Neural cell (in vitro differentiated cells): ENCODE results near the gene GNG12. TPM values are rescaled to one million over a fixed set of nuclear protein-coding genes. Genes with fewer than 3 reads are reported as not detected.
A peak's percentile ranks its signal among the peaks of the same experiment; 100 is the strongest.

Experiments
- H2AFZ ChIP-seq: fragments of 200-600, 300-800 bp; sonication (generic), shearing (Covaris generic); 2 replicates; pipeline ENCODE4 v1.6.0; 2014; ENCODE audit warnings: low read depth, mild to moderate bottlenecking, antibody characterized with exemption, low read length, moderate library complexity
- H3F3A ChIP-seq: fragments of 200-600 bp; shearing (Covaris generic); 2 replicates; pipeline ENCODE4 v1.6.1; 2016; ENCODE audit warnings: mild to moderate bottlenecking, moderate library complexity, mixed read lengths, antibody characterized with exemption, low read length; ENCODE audit not compliant: insufficient read depth, poor library complexity, severe bottlenecking
- H3K27ac ChIP-seq: fragments of 200-600, 300-800 bp; sonication (generic), shearing (Covaris generic); 2 replicates; pipeline ENCODE4 v1.5.1; 2014; ENCODE audit warnings: mild to moderate bottlenecking, low read length, moderate library complexity
- H3K27me3 ChIP-seq: fragments of 300-800, 200-600 bp; sonication (generic), shearing (Covaris generic); 2 replicates; pipeline ENCODE4 v1.6.0; 2014; ENCODE audit warnings: mild to moderate bottlenecking, low read depth, low read length, moderate library complexity; ENCODE audit not compliant: insufficient read depth
- H3K36me3 ChIP-seq: fragments of 300-800, 200-600 bp; sonication (generic), shearing (Covaris generic); 2 replicates; pipeline ENCODE4 v1.5.1; 2014; ENCODE audit warnings: mild to moderate bottlenecking, antibody characterized with exemption, low read length, moderate library complexity; ENCODE audit not compliant: insufficient read depth
- H3K4me2 ChIP-seq: fragments of 300-800, 200-600 bp; sonication (generic), shearing (Covaris generic); 2 replicates; pipeline ENCODE4 v1.6.0; 2014; ENCODE audit warnings: mild to moderate bottlenecking, low read length
- H3K4me3 ChIP-seq: fragments of 300-800, 200-600 bp; sonication (generic), shearing (Covaris generic); 2 replicates; pipeline ENCODE4 v1.5.1; 2014; ENCODE audit warnings: mild to moderate bottlenecking, low read length, moderate library complexity
- H3K79me2 ChIP-seq: fragments of 200-600 bp; shearing (Covaris generic); replicated peaks from 2 replicates; pipeline ENCODE4 v1.6.0; 2014; ENCODE audit warnings: mild to moderate bottlenecking, low read length, moderate library complexity; ENCODE audit not compliant: insufficient read depth
- H3K9ac ChIP-seq: fragments of 300-800, 200-600 bp; sonication (generic), shearing (Covaris generic); 2 replicates; pipeline ENCODE4 v1.6.1; 2016; ENCODE audit warnings: mild to moderate bottlenecking, low read length, mixed read lengths
- H3K9me2 ChIP-seq: fragments of 200-600 bp; shearing (Covaris generic); 2 replicates; pipeline ENCODE4 v1.6.1; 2016; ENCODE audit warnings: mild to moderate bottlenecking, low read length, mixed read lengths; ENCODE audit not compliant: insufficient read depth
- H3K9me3 ChIP-seq: fragments of 200-600, 300-800 bp; sonication (generic), shearing (Covaris generic); 2 replicates; pipeline ENCODE4 v1.6.1; 2016; ENCODE audit warnings: mild to moderate bottlenecking, mixed run types, low read length, moderate library complexity, mixed read lengths
- H4K20me1 ChIP-seq: fragments of 200-600 bp; shearing (Covaris generic); 2 replicates; pipeline ENCODE4 v1.6.1; 2016; ENCODE audit warnings: mild to moderate bottlenecking, mixed run types; ENCODE audit not compliant: insufficient read depth
- CTCF ChIP-seq: fragments of 450-650 bp; IDR thresholded peaks from 2 replicates; pipeline ENCODE4 v1.5.1; 2014; ENCODE audit warnings: antibody characterized with exemption, mild to moderate bottlenecking, moderate library complexity; ENCODE audit not compliant: poor library complexity, severe bottlenecking
- EP300 ChIP-seq: fragments of 450-650 bp; conservative IDR thresholded peaks from 2 replicates; pipeline ENCODE4 v1.6.1; 2014; ENCODE audit warnings: antibody characterized with exemption, mild to moderate bottlenecking, moderate library complexity; ENCODE audit not compliant: poor library complexity, severe bottlenecking
- EZH2 ChIP-seq: fragments of 200-600, 300-800 bp; shearing (Covaris generic), sonication (generic); IDR thresholded peaks from 2 replicates; pipeline ENCODE4 v1.6.1; 2014; ENCODE audit warnings: antibody characterized with exemption, low read length, borderline replicate concordance, mild to moderate bottlenecking; ENCODE audit not compliant: insufficient read depth, poor library complexity, severe bottlenecking
- MXI1 ChIP-seq: fragments of 450-650 bp; conservative IDR thresholded peaks from 2 replicates; pipeline ENCODE4 v1.6.1; 2014; ENCODE audit warnings: antibody characterized with exemption, mild to moderate bottlenecking; ENCODE audit not compliant: poor library complexity, severe bottlenecking
- POLR2AphosphoS5 ChIP-seq: IDR thresholded peaks from 2 replicates; pipeline ENCODE4 v1.6.1; 2012
- RAD21 ChIP-seq: fragments of 450-650 bp; conservative IDR thresholded peaks from 2 replicates; pipeline ENCODE4 v1.6.1; 2014; ENCODE audit warnings: antibody characterized with exemption, mild to moderate bottlenecking, moderate library complexity
- REST ChIP-seq: IDR thresholded peaks from 2 replicates; pipeline ENCODE4 v1.6.1; 2012; ENCODE audit warnings: borderline replicate concordance
- SMC3 ChIP-seq: fragments of 450-650 bp; conservative IDR thresholded peaks from 2 replicates; pipeline ENCODE4 v1.6.1; 2014; ENCODE audit warnings: antibody characterized with exemption, mild to moderate bottlenecking, moderate library complexity; ENCODE audit not compliant: poor library complexity
- TAF1 ChIP-seq: IDR thresholded peaks from 2 replicates; pipeline ENCODE4 v1.6.1; 2012; ENCODE audit warnings: low read depth
- polyA plus RNA-seq: library from polyadenylated mRNA; depleted of rRNA; stranded (reverse); fragments of >200 nt; gene quantifications from 2 replicates; pipeline ENCODE4 v1.2.3, GENCODE V29; 2014

Gene GNG12
- polyA plus RNA-seq, 1 donor from 2014 or later = 0.35 TPM

- H3K79me2 ChIP-seq = no peaks in the 10 kb centered on the region
- H2AFZ ChIP-seq = no peak overlapping the region
- no peaks in the 10 kb centered on the region for H3K27me3 ChIP-seq
- H3K27ac ChIP-seq = peak overlapping the region; percentile 94
- peak overlapping the region; percentile 10 for H3K4me3 ChIP-seq
- H3K9ac ChIP-seq = no peak overlapping the region
- H3K9me3 ChIP-seq = no peaks in the 10 kb centered on the region
- no peaks in the 10 kb centered on the region for H3K9me2 ChIP-seq
- TF ChIP-seq TAF1 (no peak), REST (peak; percentile 41), CTCF (peak; percentile 89), RAD21 (peak; percentile 94), EP300 (peak; percentile 46), POLR2AphosphoS5 (no peak), MXI1 (peak; percentile 18), EZH2 (no peak), SMC3 (peak; percentile 97)
- H3K4me2 ChIP-seq = no peak overlapping the region
- no peaks in the 10 kb centered on the region for H4K20me1 ChIP-seq
- peaks cover 15% of the 10 kb centered on the region for H3F3A ChIP-seq
- no peaks in the 10 kb centered on the region for H3K36me3 ChIP-seq
These were observed 20.4 kb upstream of the GNG12 start for GRCh38 chr1:67853704-67854103.

GRCh38 chr1:67851800-67852199 lies 18.5 kb upstream of the GNG12 start:
- no peak overlapping the region for H2AFZ ChIP-seq
- no peaks in the 10 kb centered on the region for H3K36me3 ChIP-seq
- no peak overlapping the region for H3K4me2 ChIP-seq
- no peak for TF ChIP-seq EP300
- H4K20me1 ChIP-seq = no peaks in the 10 kb centered on the region
- H3F3A ChIP-seq = peaks cover 6% of the 10 kb centered on the region
- H3K4me3 ChIP-seq = no peak overlapping the region
- no peaks in the 10 kb centered on the region for H3K27me3 ChIP-seq
- no peak overlapping the region for H3K27ac ChIP-seq
- no peaks in the 10 kb centered on the region for H3K9me3 ChIP-seq
- H3K9ac ChIP-seq = no peak overlapping the region
- H3K9me2 ChIP-seq = no peaks in the 10 kb centered on the region
- no peaks in the 10 kb centered on the region for H3K79me2 ChIP-seq

- TF ChIP-seq RAD21 (no peak), TAF1 (no peak), CTCF (no peak), SMC3 (no peak), EP300 (no peak), MXI1 (no peak), REST (no peak), EZH2 (no peak), POLR2AphosphoS5 (no peak)
- no peak overlapping the region for H3K27ac ChIP-seq
- no peaks in the 10 kb centered on the region for H3K79me2 ChIP-seq
- H3K4me3 ChIP-seq = no peak overlapping the region
- no peak overlapping the region for H3K9ac ChIP-seq
- H4K20me1 ChIP-seq = no peaks in the 10 kb centered on the region
- H3K36me3 ChIP-seq = no peaks in the 10 kb centered on the region
- no peak overlapping the region for H2AFZ ChIP-seq
- no peaks in the 10 kb centered on the region for H3K27me3 ChIP-seq
- H3F3A ChIP-seq = no peaks in the 10 kb centered on the region
- no peaks in the 10 kb centered on the region for H3K9me2 ChIP-seq
- H3K9me3 ChIP-seq = no peaks in the 10 kb centered on the region
- no peak overlapping the region for H3K4me2 ChIP-seq
These were observed 17.4 kb upstream of the GNG12 start for GRCh38 chr1:67850611-67851075.
